HUES64 (cell line): ENCODE measurements around the gene PANX2.

Source experiments
- H3K27ac ChIP-seq: 2 replicates; pipeline ENCODE4 v1.7.0; 2013; ENCODE audit warnings: low read depth, low read length, inconsistent platforms
- H3K27me3 ChIP-seq: 2 replicates; pipeline ENCODE4 v1.6.1; 2013; ENCODE audit warnings: mild to moderate bottlenecking, low read length; ENCODE audit not compliant: insufficient read depth
- H3K36me3 ChIP-seq: 2 replicates; pipeline ENCODE4 v1.6.1; 2013; ENCODE audit warnings: mild to moderate bottlenecking, low read length; ENCODE audit not compliant: insufficient read depth
- H3K4me1 ChIP-seq: 2 replicates; pipeline ENCODE4 v1.6.1; 2013; ENCODE audit warnings: mild to moderate bottlenecking, low read length, moderate library complexity; ENCODE audit not compliant: insufficient read depth
- H3K4me3 ChIP-seq: 2 replicates; pipeline ENCODE4 v1.5.1; 2013; ENCODE audit warnings: mild to moderate bottlenecking, low read length, moderate library complexity
- H3K9ac ChIP-seq: 2 replicates; pipeline ENCODE4 v1.6.1; 2013; ENCODE audit warnings: mild to moderate bottlenecking, low read depth, low read length
- H3K9me3 ChIP-seq: 2 replicates; pipeline ENCODE4 v1.6.1; 2013; ENCODE audit warnings: low read depth, low read length; ENCODE audit not compliant: insufficient read depth
- WGBS: fragments of 150-250, 120-280 bp; methylation state at CpG from one replicate; pipeline ENCODE4 v1.1.7; 2013; ENCODE audit warnings: missing lambda C conversion rate; 5-methylcytosine and 5-hydroxymethylcytosine counted together

PANX2 gene

DNA sequence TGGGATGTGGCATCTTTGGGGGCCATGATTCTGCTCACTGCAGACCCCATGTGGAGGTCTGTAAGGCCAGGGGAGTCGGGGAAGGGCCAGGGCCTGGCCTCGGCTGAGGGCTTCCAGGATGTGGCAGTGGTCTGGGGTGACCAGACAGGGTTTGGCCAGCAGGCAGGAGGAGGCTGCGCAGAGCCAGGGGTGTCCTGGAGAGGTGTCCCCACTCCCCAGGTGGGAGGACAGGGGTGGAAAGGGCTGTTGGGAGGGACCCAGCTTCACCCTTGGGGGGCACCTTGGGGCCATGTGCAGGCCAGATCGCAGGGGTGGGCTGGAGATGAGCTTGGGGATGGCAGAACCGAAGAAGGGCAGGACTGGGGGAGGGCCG lies 3.4 kb downstream of the PANX2 start:
- no peaks in the 10 kb centered on the region for H3K36me3 ChIP-seq
- H3K4me3 ChIP-seq = no peak overlapping the region
- WGBS = 95% methylated on average over 6 of the region's 6 CpGs
- no peak overlapping the region for H3K27ac ChIP-seq
- H3K27me3 ChIP-seq = peaks cover 23% of the 10 kb centered on the region
- H3K9me3 ChIP-seq = no peaks in the 10 kb centered on the region
- H3K4me1 ChIP-seq = peaks cover 3% of the 10 kb centered on the region; the same call in 1 of the 2 replicates
- no peak overlapping the region for H3K9ac ChIP-seq

DNA sequence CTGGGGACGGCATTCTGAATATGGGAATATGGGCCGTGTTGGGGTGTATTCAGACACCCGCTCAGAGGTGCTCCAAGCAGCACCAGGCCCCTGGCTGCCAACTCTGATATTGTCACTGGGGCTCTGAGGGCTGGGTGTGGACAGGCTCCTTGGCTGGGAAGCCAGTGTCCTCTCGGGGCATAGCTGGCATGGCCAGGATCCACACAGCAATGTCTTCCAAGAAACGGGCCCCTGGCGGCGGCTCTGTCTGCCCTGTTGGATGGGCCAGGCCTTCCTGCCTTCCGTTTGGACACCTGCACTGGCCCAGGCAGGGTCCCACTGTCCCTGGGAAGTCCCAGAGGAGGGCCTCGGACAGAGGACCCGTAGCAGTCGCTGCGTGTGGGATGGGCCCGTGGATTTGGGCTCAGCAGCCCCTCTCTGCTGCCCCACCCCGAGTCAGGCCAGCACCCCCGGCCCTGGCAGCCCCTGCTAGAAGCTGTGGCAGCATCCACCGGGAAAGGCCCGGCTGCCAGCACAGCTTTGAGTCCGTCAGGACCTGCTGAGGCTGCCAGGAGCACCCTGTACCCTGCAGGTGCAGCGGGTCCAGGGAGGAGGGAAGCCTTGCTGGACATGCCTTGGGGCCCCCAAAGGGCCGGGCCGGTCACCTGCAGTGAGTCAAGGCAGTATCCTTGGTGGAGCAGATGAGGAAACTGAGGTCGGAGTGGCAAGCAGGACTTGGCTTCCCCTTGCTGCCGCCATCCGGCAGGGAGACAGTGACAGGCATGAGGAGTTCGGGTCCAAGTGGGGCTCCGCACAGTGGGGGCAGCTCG lies 4.1 kb downstream of the PANX2 start:
- WGBS = 92% methylated on average over 27 of the region's 27 CpGs
- Histone ChIP-seq H3K27ac (no peak overlapping the region), H3K36me3 (no peaks in the 10 kb centered on the region), H3K4me3 (no peak overlapping the region), H3K4me1 (peaks cover 3% of the 10 kb centered on the region; the same call in 1 of the 2 replicates), H3K9ac (no peak overlapping the region), H3K27me3 (peaks cover 17% of the 10 kb centered on the region), H3K9me3 (no peaks in the 10 kb centered on the region)

DNA sequence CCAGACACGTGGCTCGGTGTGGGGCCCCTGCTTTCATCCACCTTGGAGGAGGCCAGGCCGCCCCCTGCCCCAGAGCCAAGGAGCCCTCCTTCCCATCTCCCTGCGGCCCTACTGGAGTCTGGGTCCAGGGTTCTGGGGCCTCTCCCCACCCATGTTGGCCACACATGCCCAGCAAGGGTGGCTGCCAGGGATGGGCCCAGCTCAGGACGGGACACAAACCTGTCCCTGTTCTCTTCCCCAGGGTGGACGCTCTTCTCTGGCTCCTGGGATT lies 4.6 kb downstream of the PANX2 start:
- Histone ChIP-seq H3K9me3 (no peaks in the 10 kb centered on the region), H3K36me3 (no peaks in the 10 kb centered on the region), H3K9ac (no peak overlapping the region), H3K4me1 (peaks cover 3% of the 10 kb centered on the region; the same call in 1 of the 2 replicates), H3K27me3 (peaks cover 15% of the 10 kb centered on the region), H3K27ac (no peak overlapping the region), H3K4me3 (no peak overlapping the region)
- 87% methylated on average over 5 of the region's 6 CpGs for WGBS

DNA sequence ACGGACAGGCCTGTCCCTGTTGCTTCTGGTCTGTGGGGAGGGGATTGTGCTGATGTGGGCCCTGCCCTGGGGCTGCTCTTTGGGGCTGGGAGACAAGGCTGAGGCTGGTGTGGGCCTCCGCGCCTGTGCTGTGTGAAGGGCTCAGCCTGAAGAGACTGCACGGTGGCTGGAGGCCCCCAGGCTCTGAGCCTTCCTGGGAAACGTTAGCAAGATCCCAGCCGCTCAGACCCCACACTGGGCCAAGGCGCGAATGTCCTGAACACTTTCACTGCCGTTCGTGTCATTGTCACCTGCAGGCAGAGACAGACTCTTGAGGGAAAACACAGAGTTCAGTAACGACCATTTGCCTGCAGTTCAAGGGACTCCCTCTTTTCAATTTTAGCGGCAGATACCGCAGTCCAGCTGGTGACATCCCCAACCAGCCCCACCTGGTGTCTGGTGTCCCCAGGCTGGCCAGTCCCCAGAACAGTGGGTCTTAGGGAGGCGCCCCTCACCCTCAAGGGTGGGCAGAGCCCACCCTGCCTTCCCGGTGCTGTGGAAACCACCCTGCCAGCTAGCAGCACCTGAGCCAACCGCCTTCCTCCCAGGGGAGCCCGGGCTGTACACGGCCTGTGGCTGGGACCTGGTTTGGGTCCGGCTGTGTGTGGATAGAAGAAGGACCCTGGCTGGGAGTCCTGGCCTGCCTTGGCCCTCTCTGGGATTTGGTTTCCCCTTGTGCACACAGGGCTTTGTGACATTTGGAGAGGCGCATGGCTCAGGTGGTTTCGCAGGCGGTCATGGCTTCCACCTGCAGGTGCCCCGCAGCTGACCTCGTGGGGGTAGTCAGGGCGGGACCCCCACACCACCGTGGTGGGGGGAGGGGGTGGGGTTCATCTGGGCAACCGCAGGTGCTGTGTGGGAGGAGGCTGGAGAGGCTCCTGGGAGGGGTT lies 5.7 kb downstream of the PANX2 start:
- H3K9me3 ChIP-seq = no peaks in the 10 kb centered on the region
- peaks cover 9% of the 10 kb centered on the region for H3K27me3 ChIP-seq
- WGBS = 91% methylated on average over 27 of the region's 27 CpGs
- no peak overlapping the region for H3K27ac ChIP-seq
- no peak overlapping the region for H3K9ac ChIP-seq
- H3K4me3 ChIP-seq = no peak overlapping the region
- H3K4me1 ChIP-seq = peaks cover 1% of the 10 kb centered on the region; the same call in 1 of the 2 replicates
- H3K36me3 ChIP-seq = no peaks in the 10 kb centered on the region

DNA sequence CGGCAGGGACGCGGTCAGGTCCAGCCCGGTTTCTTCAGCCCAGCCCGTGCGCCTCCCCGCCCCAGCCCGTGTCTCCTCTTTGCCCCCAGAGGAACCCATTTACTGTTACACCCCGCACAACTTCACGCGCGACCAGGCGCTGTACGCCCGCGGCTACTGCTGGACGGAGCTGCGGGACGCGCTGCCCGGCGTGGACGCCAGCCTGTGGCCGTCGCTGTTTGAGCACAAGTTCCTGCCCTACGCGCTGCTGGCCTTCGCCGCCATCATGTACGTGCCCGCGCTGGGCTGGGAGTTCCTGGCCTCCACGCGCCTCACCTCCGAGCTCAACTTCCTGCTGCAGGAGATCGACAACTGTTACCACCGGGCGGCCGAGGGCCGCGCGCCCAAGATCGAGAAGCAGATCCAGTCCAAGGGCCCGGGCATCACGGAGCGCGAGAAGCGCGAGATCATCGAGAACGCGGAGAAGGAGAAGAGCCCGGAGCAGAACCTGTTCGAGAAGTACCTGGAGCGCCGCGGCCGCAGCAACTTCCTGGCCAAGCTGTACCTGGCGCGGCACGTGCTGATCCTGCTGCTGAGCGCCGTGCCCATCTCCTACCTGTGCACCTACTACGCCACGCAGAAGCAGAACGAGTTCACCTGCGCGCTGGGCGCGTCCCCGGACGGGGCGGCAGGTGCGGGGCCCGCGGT lies 6.5 kb downstream of the PANX2 start:
- no peaks in the 10 kb centered on the region for H3K36me3 ChIP-seq
- H3K27me3 ChIP-seq = peaks cover under 1% of the 10 kb centered on the region
- no peak overlapping the region for H3K4me3 ChIP-seq
- 96% methylated on average over 76 of the region's 76 CpGs for WGBS
- no peak overlapping the region for H3K9ac ChIP-seq
- no peak overlapping the region for H3K27ac ChIP-seq
- no peaks in the 10 kb centered on the region for H3K4me1 ChIP-seq
- no peaks in the 10 kb centered on the region for H3K9me3 ChIP-seq

DNA sequence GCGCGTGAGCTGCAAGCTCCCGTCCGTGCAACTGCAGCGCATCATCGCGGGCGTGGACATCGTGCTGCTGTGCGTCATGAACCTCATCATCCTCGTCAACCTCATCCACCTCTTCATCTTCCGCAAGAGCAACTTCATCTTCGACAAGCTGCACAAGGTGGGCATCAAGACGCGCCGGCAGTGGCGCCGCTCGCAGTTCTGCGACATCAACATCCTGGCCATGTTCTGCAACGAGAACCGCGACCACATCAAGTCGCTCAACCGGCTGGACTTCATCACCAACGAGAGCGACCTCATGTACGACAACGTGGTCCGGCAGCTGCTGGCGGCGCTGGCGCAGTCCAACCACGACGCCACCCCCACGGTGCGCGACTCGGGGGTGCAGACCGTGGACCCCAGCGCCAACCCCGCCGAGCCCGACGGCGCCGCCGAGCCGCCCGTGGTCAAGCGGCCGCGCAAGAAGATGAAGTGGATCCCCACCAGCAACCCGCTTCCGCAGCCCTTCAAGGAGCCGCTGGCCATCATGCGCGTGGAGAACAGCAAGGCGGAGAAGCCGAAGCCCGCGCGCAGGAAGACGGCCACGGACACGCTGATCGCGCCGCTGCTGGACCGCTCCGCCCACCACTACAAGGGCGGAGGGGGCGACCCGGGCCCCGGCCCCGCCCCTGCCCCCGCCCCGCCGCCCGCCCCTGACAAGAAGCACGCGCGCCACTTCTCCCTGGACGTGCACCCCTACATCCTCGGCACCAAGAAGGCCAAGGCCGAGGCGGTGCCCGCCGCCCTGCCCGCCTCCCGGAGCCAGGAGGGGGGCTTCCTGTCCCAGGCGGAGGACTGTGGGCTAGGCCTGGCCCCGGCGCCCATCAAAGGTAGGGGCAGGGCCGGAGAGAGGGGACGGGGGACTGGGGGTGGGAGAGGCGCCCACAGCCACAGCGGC lies 7.3 kb downstream of the PANX2 start:
- H3K27ac ChIP-seq = no peak overlapping the region
- H3K27me3 ChIP-seq = no peaks in the 10 kb centered on the region
- H3K4me3 ChIP-seq = no peak overlapping the region
- 95% methylated on average over 98 of the region's 98 CpGs for WGBS
- H3K4me1 ChIP-seq = no peaks in the 10 kb centered on the region
- no peaks in the 10 kb centered on the region for H3K36me3 ChIP-seq
- H3K9ac ChIP-seq = no peak overlapping the region
- no peaks in the 10 kb centered on the region for H3K9me3 ChIP-seq

DNA sequence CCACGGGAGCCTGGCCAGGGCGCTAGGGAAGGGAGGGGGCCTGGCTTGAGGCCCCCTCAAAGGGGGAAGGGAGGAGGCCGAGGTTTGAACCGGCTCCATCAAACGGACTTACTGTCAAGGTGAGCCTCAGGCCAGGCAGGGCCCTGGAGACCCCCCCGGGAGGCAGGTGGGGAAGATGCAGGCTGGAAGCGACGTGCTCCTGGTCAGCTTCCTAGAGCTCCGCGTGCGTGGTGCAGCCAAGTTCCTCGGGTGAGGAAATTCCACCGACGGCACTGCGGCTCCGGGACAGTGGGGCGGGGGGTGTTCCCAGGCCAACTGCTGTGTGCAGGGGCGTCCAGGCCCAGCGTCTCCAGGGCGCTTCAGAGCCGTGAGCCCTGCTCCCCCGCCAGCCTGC lies 7.9 kb downstream of the PANX2 start:
- Histone ChIP-seq H3K9me3 (no peaks in the 10 kb centered on the region), H3K4me1 (no peaks in the 10 kb centered on the region), H3K27ac (no peak overlapping the region), H3K4me3 (no peak overlapping the region), H3K36me3 (no peaks in the 10 kb centered on the region), H3K27me3 (no peaks in the 10 kb centered on the region), H3K9ac (no peak overlapping the region)
- 90% methylated on average over 22 of the region's 22 CpGs for WGBS

DNA sequence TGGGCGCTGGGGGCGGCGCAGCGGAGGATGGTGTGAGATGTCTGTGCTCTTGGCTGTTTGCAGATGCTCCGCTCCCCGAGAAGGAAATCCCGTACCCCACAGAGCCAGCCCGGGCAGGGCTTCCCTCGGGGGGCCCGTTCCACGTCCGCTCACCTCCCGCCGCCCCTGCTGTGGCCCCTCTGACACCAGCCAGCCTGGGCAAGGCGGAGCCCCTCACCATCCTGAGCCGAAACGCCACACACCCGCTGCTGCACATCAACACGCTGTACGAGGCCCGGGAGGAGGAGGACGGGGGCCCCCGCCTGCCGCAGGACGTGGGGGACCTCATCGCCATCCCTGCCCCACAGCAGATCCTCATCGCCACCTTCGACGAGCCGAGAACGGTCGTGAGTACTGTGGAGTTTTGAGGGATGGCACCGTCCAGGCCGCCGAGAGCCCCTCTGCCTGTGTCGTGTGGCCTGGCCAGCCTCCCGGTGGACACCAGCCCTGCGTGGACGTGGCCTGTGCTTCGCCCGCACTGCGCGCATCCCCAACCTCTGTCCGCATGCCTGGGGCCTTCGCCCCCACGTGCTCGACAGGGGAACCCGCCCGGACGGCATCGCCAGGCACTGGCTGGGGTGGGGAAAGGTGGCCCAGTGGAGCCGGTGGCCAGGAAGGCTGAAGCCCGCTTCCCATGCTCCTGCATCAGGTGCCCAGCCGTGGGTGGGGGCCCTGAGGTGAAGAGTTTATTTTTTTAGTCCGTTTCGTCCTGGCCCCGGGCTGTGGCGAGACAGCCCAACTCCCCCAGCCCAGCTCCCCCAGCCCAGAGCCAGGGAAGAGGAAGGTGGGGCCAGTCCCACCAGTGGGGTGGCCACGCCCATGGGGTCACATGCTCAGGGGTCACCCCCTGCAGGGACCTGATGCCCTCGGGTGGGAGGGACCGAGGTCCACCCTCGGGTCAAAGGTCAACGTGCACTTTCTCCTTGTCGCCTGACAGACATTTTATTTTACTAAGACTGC lies 8.6 kb downstream of the PANX2 start:
- peaks cover 3% of the 10 kb centered on the region; the same call in 1 of the 2 replicates for H3K27me3 ChIP-seq
- H3K36me3 ChIP-seq = no peaks in the 10 kb centered on the region
- H3K9me3 ChIP-seq = no peaks in the 10 kb centered on the region
- H3K9ac ChIP-seq = no peak overlapping the region; the same call in 1 of the 2 replicates
- no peak overlapping the region for H3K27ac ChIP-seq
- no peak overlapping the region for H3K4me3 ChIP-seq
- H3K4me1 ChIP-seq = peaks cover 3% of the 10 kb centered on the region
- WGBS = 93% methylated on average over 62 of the region's 64 CpGs

DNA sequence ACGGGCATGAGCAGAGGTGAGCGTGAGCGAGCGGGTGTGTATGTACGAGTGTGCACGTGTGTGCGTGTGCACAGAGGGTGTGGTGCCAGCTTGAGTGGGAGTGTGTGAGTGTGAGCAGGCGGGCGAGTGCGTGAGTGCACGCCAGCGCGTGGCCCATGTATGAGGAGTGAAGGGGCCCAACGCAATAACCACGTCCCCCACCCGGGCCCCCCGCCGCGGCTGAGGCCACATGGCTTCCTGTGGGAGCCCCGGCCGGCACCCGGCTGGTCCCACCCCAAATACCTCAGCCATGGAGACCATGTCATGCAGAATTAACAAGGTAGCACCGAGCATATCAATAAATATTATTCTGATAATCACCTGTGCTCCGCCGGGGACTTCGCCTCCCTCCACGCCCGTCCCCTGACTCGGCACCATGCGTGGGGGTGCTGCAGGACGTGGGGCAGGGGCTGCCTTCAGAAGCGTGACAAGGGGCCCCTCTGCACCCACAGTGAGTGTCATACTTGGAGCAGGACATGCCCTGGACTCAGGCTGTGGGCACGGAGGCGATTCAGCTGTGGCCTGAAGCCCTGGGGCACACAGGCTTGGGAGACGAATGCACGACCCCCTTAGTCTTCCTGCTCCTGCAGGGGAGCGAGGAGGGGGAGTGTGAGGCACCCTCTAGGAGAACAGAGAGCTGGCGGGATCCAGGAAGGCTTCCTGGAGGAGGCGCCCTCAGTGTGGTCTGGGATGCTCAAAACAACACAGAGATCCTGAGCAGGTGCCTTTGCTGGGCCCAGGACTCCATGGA lies 9.6 kb downstream of the PANX2 start:
- Histone ChIP-seq H3K4me1 (peaks cover 7% of the 10 kb centered on the region), H3K9ac (no peak overlapping the region), H3K4me3 (no peak overlapping the region), H3K27ac (no peak overlapping the region), H3K9me3 (no peaks in the 10 kb centered on the region), H3K27me3 (peaks cover 13% of the 10 kb centered on the region), H3K36me3 (no peaks in the 10 kb centered on the region)
- WGBS = 95% methylated on average over 39 of the region's 39 CpGs
